ENCODE results near the gene THAP2. TPM values are rescaled to one million over a fixed set of nuclear protein-coding genes. Genes with fewer than 3 reads are reported as not detected.

THAP2 gene
- total RNA-seq, 1 experiment from 2014 or later = 2.7 TPM

- no TSS peak for BruUV-seq (replicated peaks)
- H3K4me1 Mint-ChIP-seq (ENCODE audit: low read depth, unreplicated experiment) = peaks cover 17% of the 10 kb centered on the region
- TF ChIP-seq CTCF (IDR thresholded peaks at IDR 0.05; ENCODE audit: insufficient read depth in 1 of 2, low read depth in 1 of 2, low read length in 1 of 2, severe bottlenecking in 1 of 2, unreplicated experiment in 1 of 2) = no peak
- H3K27ac Mint-ChIP-seq (ENCODE audit: unreplicated experiment) = no peak overlapping the region
- POLR2A ChIA-PET = interaction anchor here (0.6 kb wide), 2 partner anchors 21 to 46 kb away, joined by 3 read pairs; partner anchors contain the start of gene RAB21
- no peaks in the 10 kb centered on the region for H3K27me3 Mint-ChIP-seq (ENCODE audit: insufficient read depth, unreplicated experiment)
- Histone ChIP-seq H3K36me3 (ENCODE audit: control insufficient read depth, insufficient read depth, low read length) (no peaks in the 10 kb centered on the region), H3K4me1 (peaks cover 12% of the 10 kb centered on the region), H3K4me3 (ENCODE audit: low read depth, low read length) (no peak overlapping the region), H3K9me3 (no peaks in the 10 kb centered on the region), H3K27me3 (replicated peaks; ENCODE audit: control insufficient read depth, insufficient read depth, low read length) (no peaks in the 10 kb centered on the region)
- H3K4me3 Mint-ChIP-seq (ENCODE audit: unreplicated experiment) = no peak overlapping the region
- peaks cover 11% of the 10 kb centered on the region for H3K36me3 Mint-ChIP-seq (ENCODE audit: insufficient read depth, unreplicated experiment)
- peaks cover 22% of the 10 kb centered on the region for H3K9me3 Mint-ChIP-seq (ENCODE audit: unreplicated experiment)
- DNase-seq = no peak
- CTCF ChIA-PET = no interaction called here
- intact Hi-C loops (cut with micrococcal nuclease; ENCODE audit: unreplicated experiment) = no loop called here
Observed at GRCh38 chr12:71708658-71709057, 44.6 kb downstream of the THAP2 start.

GRCh38 chr12:71710276-71711125, 46.4 kb downstream of the THAP2 start:
- H3K4me1 Mint-ChIP-seq (ENCODE audit: low read depth, unreplicated experiment) = peaks cover 17% of the 10 kb centered on the region
- no peak for TF ChIP-seq CTCF (IDR thresholded peaks at IDR 0.05; ENCODE audit: insufficient read depth in 1 of 2, low read depth in 1 of 2, low read length in 1 of 2, severe bottlenecking in 1 of 2, unreplicated experiment in 1 of 2)
- BruUV-seq (replicated peaks) = no TSS peak
- intact Hi-C loops (cut with micrococcal nuclease; ENCODE audit: unreplicated experiment) = loop anchor here (2.0 kb wide), 1 partner anchor 24 kb away; the partner anchor contains the start of gene TMEM19
- Histone ChIP-seq H3K4me1 (peaks cover 12% of the 10 kb centered on the region), H3K9me3 (no peaks in the 10 kb centered on the region), H3K27me3 (replicated peaks; ENCODE audit: control insufficient read depth, insufficient read depth, low read length) (no peaks in the 10 kb centered on the region), H3K36me3 (ENCODE audit: control insufficient read depth, insufficient read depth, low read length) (no peaks in the 10 kb centered on the region), H3K4me3 (ENCODE audit: low read depth, low read length) (no peak overlapping the region)
- H3K9me3 Mint-ChIP-seq (ENCODE audit: unreplicated experiment) = peaks cover 25% of the 10 kb centered on the region
- peak; percentile 47 to 53 for DNase-seq
- peak overlapping the region; percentile 46 for H3K27ac Mint-ChIP-seq (ENCODE audit: unreplicated experiment)
- no peaks in the 10 kb centered on the region for H3K27me3 Mint-ChIP-seq (ENCODE audit: insufficient read depth, unreplicated experiment)
- H3K36me3 Mint-ChIP-seq (ENCODE audit: insufficient read depth, unreplicated experiment) = peaks cover 5% of the 10 kb centered on the region
- ChIA-PET POLR2A (no interaction called here), CTCF (interaction anchor here (1.0 kb wide), 1 partner anchor 44 kb away, joined by 3 read pairs; the partner anchor contains the start of gene RAB21)
- peak overlapping the region; percentile 2 for H3K4me3 Mint-ChIP-seq (ENCODE audit: unreplicated experiment)

- Histone ChIP-seq H3K36me3 (ENCODE audit: control insufficient read depth, insufficient read depth, low read length) (no peaks in the 10 kb centered on the region), H3K4me1 (no peaks in the 10 kb centered on the region), H3K4me3 (ENCODE audit: low read depth, low read length) (no peak overlapping the region), H3K9me3 (no peaks in the 10 kb centered on the region), H3K27me3 (replicated peaks; ENCODE audit: control insufficient read depth, insufficient read depth, low read length) (no peaks in the 10 kb centered on the region)
- no peaks in the 10 kb centered on the region for H3K36me3 Mint-ChIP-seq (ENCODE audit: insufficient read depth, unreplicated experiment)
- CTCF ChIA-PET = no interaction called here
- TF ChIP-seq CTCF (IDR thresholded peaks at IDR 0.05; ENCODE audit: insufficient read depth in 1 of 2, low read depth in 1 of 2, low read length in 1 of 2, severe bottlenecking in 1 of 2, unreplicated experiment in 1 of 2) = no peak
- peaks cover 2% of the 10 kb centered on the region for H3K27me3 Mint-ChIP-seq (ENCODE audit: insufficient read depth, unreplicated experiment)
- no peak overlapping the region for H3K27ac Mint-ChIP-seq (ENCODE audit: unreplicated experiment)
- H3K9me3 Mint-ChIP-seq (ENCODE audit: unreplicated experiment) = peaks cover 4% of the 10 kb centered on the region
- no peak overlapping the region for H3K4me3 Mint-ChIP-seq (ENCODE audit: unreplicated experiment)
- BruUV-seq (replicated peaks) = no TSS peak
- intact Hi-C loops (cut with micrococcal nuclease; ENCODE audit: unreplicated experiment) = no loop called here
- POLR2A ChIA-PET = interaction anchor here (0.5 kb wide), 1 partner anchor 156 kb away, joined by 5 read pairs; no protein-coding TSS in a partner anchor
- no peak for DNase-seq
- H3K4me1 Mint-ChIP-seq (ENCODE audit: low read depth, unreplicated experiment) = peaks cover 6% of the 10 kb centered on the region
Observed at GRCh38 chr12:71718611-71719010, 54.5 kb downstream of the THAP2 start.
